Heart left ventricle (tissue), 16 donors: ENCODE data around the gene ACAP3. TPM values are rescaled to one million over a fixed set of nuclear protein-coding genes. Genes with fewer than 3 reads are reported as not detected.

Source experiments
- ATAC-seq, 4 donors: fragments of 200-7000 bp; cut with Tn5 transposase; one replicate each; pipeline ENCODE4 v1.9.1; 2020 to 2022; ENCODE audit warnings: moderate library complexity in 4 of 4, mild to moderate bottlenecking in 3 of 4, moderate number of reproducible peaks in 1 of 4
- DNase-seq, 5 donors: peaks; one replicate each; pipeline ENCODE4 v3.0.0-alpha.2; 2020
- H3K27ac ChIP-seq, 12 donors: fragments of 200-600 bp; sonication (generic) in 4 of 12; one replicate each; pipeline versions ENCODE4 v1.5.0 to v1.8.0; 2016 to 2022; ENCODE audit warnings: mild to moderate bottlenecking in 2 of 12
- H3K27me3 ChIP-seq, 9 donors: fragments of 200-600 bp; sonication (generic) in 2 of 9; one replicate each; pipeline versions ENCODE4 v1.5.1 to v1.8.0; 2016 to 2022; ENCODE audit warnings: mild to moderate bottlenecking in 3 of 9
- H3K36me3 ChIP-seq, 9 donors: fragments of 200-600 bp; sonication (generic) in 2 of 9; one replicate each; pipeline versions ENCODE4 v1.5.0 to v1.8.0; 2018 to 2022; ENCODE audit warnings: mild to moderate bottlenecking in 2 of 9
- H3K4me1 ChIP-seq, 12 donors: fragments of 200-600 bp; sonication (generic) in 4 of 12; one replicate each; pipeline versions ENCODE4 v1.5.0 to v1.8.0; 2016 to 2022; ENCODE audit warnings: mild to moderate bottlenecking in 3 of 12
- H3K4me3 ChIP-seq, 12 donors: fragments of 200-600 bp; sonication (generic) in 4 of 12; one replicate each; pipeline versions ENCODE4 v1.5.0 to v1.8.0; 2017 to 2022; ENCODE audit warnings: mild to moderate bottlenecking in 9 of 12, moderate library complexity in 4 of 12
- H3K9me3 ChIP-seq, 12 donors: fragments of 200-600 bp; sonication (generic) in 4 of 12; one replicate each; pipeline versions ENCODE4 v1.5.0 to v1.8.0; 2016 to 2022; ENCODE audit warnings: mild to moderate bottlenecking in 1 of 12
- CTCF ChIP-seq, 12 donors: fragments of 200-600 bp; sonication (generic) in 4 of 12; IDR thresholded peaks; one replicate each; pipeline versions ENCODE4 v1.5.0 to v1.8.0; 2018 to 2022; ENCODE audit warnings: antibody characterized with exemption in 12 of 12, mild to moderate bottlenecking in 5 of 12
- POLR2A ChIP-seq, 2 donors: fragments of 450-650 bp; IDR thresholded peaks; one replicate each; pipeline ENCODE4 v1.6.1; 2017; ENCODE audit warnings: antibody characterized with exemption in 2 of 2, mild to moderate bottlenecking in 2 of 2, moderate library complexity in 2 of 2
- WGBS, 4 donors: extraction: QIAGEN DNeasy Blood & Tissue Kit in 2 of 4; methylation state at CpG; one replicate each; pipeline versions ENCODE4 v1.1.5 to v1.1.7; 2013 to 2018; 5-methylcytosine and 5-hydroxymethylcytosine counted together
- intact Hi-C, 10 donors: fragments of 100-400 bp; cut with DNase I; formaldehyde crosslinking; loops; one replicate each; pipeline versions ENCODE4 v1.11.1 to v1.14.2; 2022
- long read RNA-seq, 3 donors: library from polyadenylated mRNA; unstranded; transcript quantifications; one replicate each; pipeline ENCODE4 v2.0.0, GENCODE V29; 2020 to 2021
- polyA plus RNA-seq, 2 donors: library from polyadenylated mRNA; stranded (reverse); fragments of 200-250 nt; gene quantifications; one replicate each; pipeline ENCODE4 v1.2.3, GENCODE V29; 2013
- total RNA-seq, 9 donors: library from RNA; depleted of rRNA in 2 of 9; stranded (reverse); fragments of >200 nt in 2 of 9; fragmentation: NEBNext Ultra II Directional in 3 of 9; extraction: Animal tissue kit (Norgen Biotek cat#: 25700) in 3 of 9; gene quantifications; one replicate each; pipeline versions ENCODE4 v1.1.0 to v1.2.4, GENCODE V29; 2016 to 2023
- donor health status: ischemic (EF 13 %, LVEDD 7.1; RV severe dilation, severe dysfunction).
- donor health status: healthy with polysubstance abuse.
- donor health status: DM: no; HTN: yes; CAD: no.
- donor health status: DM: no; HTN: no; CAD: no.
- donor health status: ischemic (EF 25% LVEDD 6.9; RV normal size, moderate dysfunction).
- donor health status: ischemic (EF 25% LVEDD 5.7; RV mildly dilated, moderate dysfunction).
- donor health status: healthy.
- donor health status: DM: yes; HTN: yes; CAD: no.
- donor health status: ischemic (EF 35%, LVEDD 5.7; RV mildly dilated, moderate dysfunction).
- donor health status: nonischemic (EF 11% LVEDD 7.7; RV severe dilation, severe dysfunction).
- donor health status: DM: yes; HTN: yes; CAD: no.
- donor health status: PGD.
- donor health status: ischemic (EF 29% LVEDD 5.4; RV normal size, mild dysfunction).
- donor health status: nonischemic (EF 23%, LVEDD 6.1; RV moderate dilation, normal function).

Gene ACAP3
- total RNA-seq (10 to 100 TPM; 28.7 to 56.3 (median 34.1) TPM), polyA plus RNA-seq (10 to 100 TPM; 20.1 to 59.5 TPM)
- long read RNA-seq, donor 1, partial matches to known transcripts: 26 of 40 reads
- long read RNA-seq, donor 1, other reads (novel, unspliced or antisense): 12 of 40 reads
- long read RNA-seq, donor 2, partial matches to known transcripts: 5 of 9 reads
- long read RNA-seq, donor 2, other reads (novel, unspliced or antisense): 4 of 9 reads
- long read RNA-seq, donor 3, partial matches to known transcripts: 27 of 41 reads
- long read RNA-seq, donor 3, other reads (novel, unspliced or antisense): 14 of 41 reads

GRCh38 chr1:1307923-1308755 lies at the start of gene ACAP3, which contains the start of gene PUSL1:
Gene ACAP3, minus strand, starts transcription at chr1:1307930. Its CDS starts 115 bp downstream, at chr1:1307815.
Gene PUSL1, plus strand, starts transcription at chr1:1308597. Its CDS starts 47 bp downstream, at chr1:1308644.
- TF ChIP-seq CTCF (IDR thresholded peaks at IDR 0.05) (peak in 3 of 12 donors; percentile 3 to 19 (median 11)), POLR2A (IDR thresholded peaks at IDR 0.05) (no peak)
- intact Hi-C loops: loop anchor here in 1 of 10 donors (2.0 kb wide), 1 partner anchor 41 kb away; the partner anchor contains the start of gene DVL1
- Histone ChIP-seq H3K36me3 (peaks cover 0 to 35% (median 27%) of the 10 kb centered on the region in 9 donors), H3K27ac (peak within 1 kb of the TSS; percentile 89 to 100 (median 96)), H3K27me3 (no peaks in the 10 kb centered on the region), H3K4me1 (peaks cover 18 to 58% (median 45%) of the 10 kb centered on the region in 12 donors), H3K4me3 (peak within 1 kb of the TSS; percentile 71 to 95 (median 90)), H3K9me3 (no peaks in the 10 kb centered on the region)
- DNase-seq: peak; percentile 89 to 94 (median 93)
- WGBS, 4 donors: 0 to 2% (median 1%) methylated on average over 18 to 131 of the region's 131 CpGs
- peak; percentile 38 to 78 (median 71) for ATAC-seq

GRCh38 chr1:1356796-1357401 lies 49.2 kb upstream of the ACAP3 start:
- H3K27me3 ChIP-seq: peaks cover 4 to 55% (median 23%) of the 10 kb centered on the region in 9 donors
- DNase-seq (peak in 1 of 5 donors; percentile 53), ATAC-seq (no peak)
- no peaks in the 10 kb centered on the region for H3K9me3 ChIP-seq
- WGBS, 4 donors: 42 to 57% (median 52%) methylated on average over 21 to 26 of the region's 26 CpGs
- TF ChIP-seq CTCF (IDR thresholded peaks at IDR 0.05) (no peak), POLR2A (IDR thresholded peaks at IDR 0.05) (no peak)
- intact Hi-C loops: no loop called here
- peak overlapping the region in 11 of 12 donors; percentile 38 to 91 (median 83) for H3K27ac ChIP-seq
- H3K4me3 ChIP-seq: peak overlapping the region; percentile 14 to 81 (median 54)
- H3K4me1 ChIP-seq: peaks cover 0 to 66% (median 36%) of the 10 kb centered on the region in 12 donors
- H3K36me3 ChIP-seq: peaks cover 0 to 24% (median 0%) of the 10 kb centered on the region in 9 donors

GRCh38 chr1:1356166-1356795 lies 48.6 kb upstream of the ACAP3 start:
- 38 to 65% (median 54%) methylated on average over 6 to 8 of the region's 8 CpGs for WGBS, 4 donors
- peaks cover 0 to 24% (median 0%) of the 10 kb centered on the region in 9 donors for H3K36me3 ChIP-seq
- peaks cover 4 to 58% (median 23%) of the 10 kb centered on the region in 9 donors for H3K27me3 ChIP-seq
- ATAC-seq (no peak), DNase-seq (peak in 1 of 5 donors; percentile 24)
- H3K4me3 ChIP-seq: peak overlapping the region; percentile 14 to 81 (median 54)
- peak overlapping the region in 7 of 12 donors; percentile 38 to 91 (median 86) for H3K27ac ChIP-seq
- peaks cover 0 to 65% (median 40%) of the 10 kb centered on the region in 12 donors for H3K4me1 ChIP-seq
- no peaks in the 10 kb centered on the region for H3K9me3 ChIP-seq
- TF ChIP-seq POLR2A (IDR thresholded peaks at IDR 0.05) (no peak), CTCF (IDR thresholded peaks at IDR 0.05) (no peak)
- intact Hi-C loops: no loop called here
